Measurements from ENCODE around the gene FIGNL2. TPM values are rescaled to one million over a fixed set of nuclear protein-coding genes. Genes with fewer than 3 reads are reported as not detected.

The FIGNL2 gene
- total RNA-seq, 1 experiment from 2014 or later: not detected

DNA sequence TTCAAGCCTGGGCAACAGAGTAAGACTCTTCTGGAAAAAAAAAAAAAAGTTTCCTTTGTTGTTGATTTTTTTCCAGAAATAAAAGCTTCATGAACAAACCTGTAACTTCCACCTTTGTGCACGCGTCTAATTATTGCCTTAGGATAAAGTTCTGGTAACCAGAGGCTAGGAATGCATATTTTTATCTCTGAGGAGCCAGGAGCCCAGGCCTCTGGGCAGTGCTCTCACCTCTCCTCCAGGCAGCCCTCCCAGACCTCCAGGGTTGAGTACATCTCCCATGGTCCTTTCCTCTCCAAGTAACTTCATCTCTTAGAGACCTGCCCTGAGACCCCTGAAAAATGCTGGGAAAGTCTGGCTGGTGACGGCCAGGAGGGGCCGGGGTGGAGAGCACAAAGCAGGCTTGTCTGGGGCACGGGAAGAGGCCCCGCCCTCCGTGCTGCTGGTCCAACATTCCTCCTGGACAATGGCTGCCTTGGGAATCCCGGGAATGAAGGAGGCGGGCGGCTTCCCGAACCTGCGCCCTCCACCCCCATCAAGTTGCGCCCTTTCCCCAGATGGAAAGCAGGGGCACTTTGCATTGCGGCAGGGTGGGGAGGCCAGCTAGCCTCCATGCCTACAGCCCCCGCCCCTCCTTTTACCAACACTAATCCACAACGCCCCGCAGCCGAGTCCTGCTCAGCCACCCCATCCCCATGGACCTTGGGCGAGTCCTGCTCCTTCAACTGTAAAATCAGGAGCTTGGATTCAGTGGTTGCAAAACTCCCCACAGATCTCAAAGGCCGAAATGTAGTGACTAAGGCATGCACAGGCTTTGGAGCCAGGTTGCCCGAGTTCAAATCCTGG, 7.3 kb upstream of the FIGNL2 start:
- no peak for DNase-seq (ENCODE audit: low spot score)

DNA sequence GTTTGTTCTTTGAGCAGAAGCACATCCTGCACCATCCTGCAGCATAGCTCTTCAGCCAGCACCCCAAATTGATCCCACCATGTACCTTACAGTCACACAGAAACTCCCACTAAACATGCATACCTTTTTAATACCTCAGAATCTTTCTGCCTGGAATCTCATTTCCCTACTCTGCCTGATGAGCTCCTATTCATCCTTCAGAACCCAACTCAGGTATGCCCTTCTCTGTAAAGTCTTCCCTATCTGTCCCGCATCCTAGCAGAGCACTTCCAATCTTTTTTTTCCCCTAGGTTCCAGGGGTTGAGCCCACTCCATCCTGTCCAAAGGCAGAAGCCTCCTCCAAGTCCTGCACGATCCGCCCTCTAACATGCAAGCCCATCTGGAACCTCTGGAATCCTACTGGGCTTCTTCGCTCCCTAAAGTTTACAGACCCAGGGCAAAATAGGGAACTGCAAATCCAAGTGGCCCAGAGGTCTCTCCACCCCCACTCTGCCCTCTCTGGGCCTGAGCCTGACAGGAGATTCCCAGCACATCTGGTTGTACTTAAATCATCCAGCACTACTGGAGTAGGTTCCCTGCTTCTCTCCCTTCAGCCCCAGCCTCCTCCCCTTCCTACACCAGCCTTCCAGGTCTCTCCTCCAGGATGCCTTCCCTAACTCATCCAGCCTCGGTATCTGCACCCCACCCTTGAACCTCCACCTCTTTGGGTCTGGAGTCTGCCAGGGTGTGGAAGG, 4.1 kb upstream of the FIGNL2 start:
- DNase-seq (ENCODE audit: low spot score): no peak

DNA sequence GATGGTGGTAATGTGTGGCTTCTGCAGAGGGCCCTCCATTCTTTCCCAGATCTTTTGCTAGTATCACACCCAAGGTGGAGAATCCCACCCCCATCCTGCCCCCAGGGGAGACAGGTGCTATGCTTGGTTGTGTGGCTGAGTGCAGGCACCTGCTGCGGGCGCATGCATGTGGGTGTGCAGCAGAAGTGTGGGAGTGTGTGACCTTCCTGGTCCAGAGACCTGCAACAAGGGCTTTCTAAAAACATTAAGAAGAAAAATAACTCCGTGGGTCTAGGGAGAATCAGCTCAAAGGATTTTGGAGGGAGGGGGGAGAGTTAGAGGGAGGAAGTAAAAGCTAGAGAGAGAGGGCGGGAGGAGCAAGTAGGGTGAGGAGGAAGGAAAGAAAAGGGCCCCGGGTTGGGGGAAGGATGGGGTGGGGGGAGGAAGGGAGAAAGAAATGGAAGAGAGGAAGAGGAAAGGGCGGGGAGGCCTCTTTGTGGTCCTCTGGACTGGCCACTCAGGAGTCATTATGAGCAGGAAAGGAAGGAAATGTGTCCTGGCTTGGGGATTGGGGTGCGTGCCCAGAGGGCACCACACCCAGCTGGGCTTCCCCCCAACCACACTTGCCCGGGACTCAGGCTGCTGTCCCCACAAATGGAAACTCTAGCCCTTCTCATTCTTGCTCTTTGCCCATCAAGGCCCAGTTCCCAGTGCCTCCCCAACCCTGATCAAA, 3.1 kb upstream of the FIGNL2 start:
- no peak for DNase-seq (ENCODE audit: low spot score)

DNA sequence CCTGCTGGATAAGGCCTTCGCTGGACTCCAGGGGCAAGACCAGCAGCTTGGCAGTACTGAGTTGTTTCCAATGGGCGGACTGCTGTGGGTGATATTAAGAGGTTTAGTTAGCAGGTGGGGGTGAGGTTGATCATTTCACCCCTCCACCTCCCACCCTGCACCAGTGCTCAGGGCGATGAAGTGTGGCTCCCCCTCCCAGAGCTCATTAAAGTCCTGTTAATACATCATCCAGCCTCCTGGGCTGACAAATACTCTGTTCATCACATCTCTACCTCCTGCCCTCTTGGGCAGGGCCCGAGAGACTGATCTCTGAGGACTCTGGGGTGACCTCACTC, 2.4 kb upstream of the FIGNL2 start:
- no peak for DNase-seq (ENCODE audit: low spot score)

DNA sequence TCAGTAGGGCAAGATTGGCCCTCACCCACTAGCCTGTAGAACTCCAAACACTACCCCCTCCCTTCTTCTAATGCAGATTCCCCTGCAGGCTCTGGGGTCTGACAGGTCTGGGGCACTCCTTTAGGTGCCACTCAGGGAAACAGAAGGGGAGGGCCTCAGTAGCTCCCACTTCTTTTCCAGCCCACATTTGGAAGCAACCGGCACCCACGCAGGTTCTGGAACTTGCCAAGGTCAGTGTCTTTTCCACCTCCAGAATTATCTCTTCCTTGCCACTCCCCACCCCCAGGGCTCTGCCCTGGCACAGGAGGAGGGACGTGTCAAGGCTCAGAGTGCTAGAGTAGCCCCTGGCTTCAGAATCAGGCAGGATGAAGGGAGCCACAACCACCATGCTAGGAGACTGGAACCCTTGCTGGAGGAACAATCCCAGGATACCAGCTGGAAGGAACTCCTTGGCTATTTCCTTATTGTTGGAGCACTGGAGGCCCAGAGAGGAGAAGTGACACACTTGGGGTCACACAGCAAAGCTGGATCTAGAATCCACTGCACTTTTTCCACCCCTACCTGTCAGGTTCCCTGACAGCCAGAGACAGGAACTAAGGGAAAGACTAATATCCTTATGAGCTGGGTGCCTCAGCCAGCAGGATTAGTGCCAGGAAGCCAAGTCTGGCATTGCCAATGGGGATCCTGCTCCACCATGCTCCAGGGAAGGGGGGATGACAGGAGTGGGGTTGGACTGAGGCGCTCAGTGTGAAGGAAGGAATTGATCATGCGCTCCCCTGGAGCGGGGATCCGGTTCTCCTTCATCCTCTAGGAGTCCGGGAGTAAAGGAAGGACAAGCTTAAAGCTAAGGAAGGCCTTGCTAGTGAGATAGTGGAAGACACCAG, 1.8 kb upstream of the FIGNL2 start:
- DNase-seq (ENCODE audit: low spot score): no peak

DNA sequence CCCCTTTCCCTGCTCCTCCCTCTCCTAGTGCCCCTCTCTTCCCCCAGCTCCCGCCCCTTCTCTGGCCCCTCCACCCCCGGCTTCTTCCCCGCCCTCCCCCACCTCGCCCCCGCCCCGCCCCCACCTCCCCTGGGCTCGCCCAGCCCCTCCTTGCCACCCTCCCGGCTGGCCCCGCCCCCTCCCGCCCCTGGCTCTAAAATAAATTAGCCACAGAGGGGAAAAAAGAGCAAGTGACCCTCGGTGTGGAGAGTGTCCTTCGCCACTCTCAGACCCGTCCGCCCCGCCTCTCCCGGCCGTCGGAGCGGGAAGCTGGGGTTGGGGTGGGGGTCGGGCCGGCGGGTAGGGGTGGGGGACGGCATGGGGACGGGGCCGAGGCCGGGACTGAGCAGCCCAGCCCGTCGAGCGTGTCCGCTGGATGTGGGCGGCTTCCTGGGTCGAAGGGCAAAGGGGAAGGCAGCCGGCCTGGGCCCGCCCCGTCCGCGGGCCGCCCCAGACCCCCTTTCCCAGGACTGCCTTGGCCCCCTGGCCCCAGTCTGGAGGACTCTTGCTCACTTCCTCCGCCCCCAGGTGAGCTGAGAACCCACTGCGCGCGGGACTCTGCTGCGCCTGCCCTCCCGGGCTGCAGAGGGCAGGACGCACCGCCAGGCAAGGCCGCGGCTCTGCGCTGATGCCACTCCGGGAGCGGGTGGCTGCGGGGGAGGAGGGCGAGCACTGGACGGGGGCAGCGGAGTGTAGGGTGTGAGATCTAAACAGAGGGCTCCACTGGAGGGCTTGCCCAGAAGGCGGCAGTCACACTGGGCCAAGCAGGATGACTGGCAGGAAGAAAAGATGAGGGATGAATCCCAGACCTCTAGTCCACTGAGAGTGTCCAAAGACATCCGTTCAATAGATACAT, 570 bp upstream of the FIGNL2 start:
- DNase-seq (ENCODE audit: low spot score): no peak

DNA sequence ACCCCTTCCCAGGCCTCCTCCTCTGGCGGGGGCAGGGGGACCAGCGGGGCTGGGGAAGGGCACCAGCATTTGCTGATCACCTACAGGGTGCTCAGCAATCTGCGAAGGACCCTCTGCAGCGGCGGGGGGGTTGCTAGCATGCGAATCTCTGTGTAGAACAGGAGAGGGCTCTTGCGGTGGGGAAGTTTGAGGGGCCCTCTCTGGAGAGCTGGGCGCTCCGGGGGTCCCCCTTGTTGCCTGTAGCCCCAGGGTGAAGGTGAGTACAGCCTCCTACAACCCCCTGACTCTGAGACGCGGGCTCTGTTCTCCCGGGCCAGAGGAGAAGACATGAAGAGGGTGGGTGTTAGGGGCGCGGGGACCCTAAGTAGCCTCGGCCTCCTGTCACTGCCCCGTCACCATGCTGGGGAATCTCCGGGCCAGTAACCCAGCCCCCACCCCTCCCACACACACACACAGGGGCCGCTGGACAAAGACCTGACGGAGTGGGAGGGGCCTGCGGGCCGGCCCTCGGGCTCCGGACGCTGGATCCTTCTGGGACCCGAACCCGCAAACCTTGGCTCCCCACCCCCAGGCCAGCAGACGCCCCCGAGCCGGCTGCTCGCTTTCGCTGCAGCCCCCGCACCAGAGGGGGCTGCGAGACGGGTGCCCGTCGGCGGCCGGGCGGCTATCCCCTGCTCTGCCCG, 734 bp downstream of the FIGNL2 start:
- no peak for DNase-seq (ENCODE audit: low spot score)

DNA sequence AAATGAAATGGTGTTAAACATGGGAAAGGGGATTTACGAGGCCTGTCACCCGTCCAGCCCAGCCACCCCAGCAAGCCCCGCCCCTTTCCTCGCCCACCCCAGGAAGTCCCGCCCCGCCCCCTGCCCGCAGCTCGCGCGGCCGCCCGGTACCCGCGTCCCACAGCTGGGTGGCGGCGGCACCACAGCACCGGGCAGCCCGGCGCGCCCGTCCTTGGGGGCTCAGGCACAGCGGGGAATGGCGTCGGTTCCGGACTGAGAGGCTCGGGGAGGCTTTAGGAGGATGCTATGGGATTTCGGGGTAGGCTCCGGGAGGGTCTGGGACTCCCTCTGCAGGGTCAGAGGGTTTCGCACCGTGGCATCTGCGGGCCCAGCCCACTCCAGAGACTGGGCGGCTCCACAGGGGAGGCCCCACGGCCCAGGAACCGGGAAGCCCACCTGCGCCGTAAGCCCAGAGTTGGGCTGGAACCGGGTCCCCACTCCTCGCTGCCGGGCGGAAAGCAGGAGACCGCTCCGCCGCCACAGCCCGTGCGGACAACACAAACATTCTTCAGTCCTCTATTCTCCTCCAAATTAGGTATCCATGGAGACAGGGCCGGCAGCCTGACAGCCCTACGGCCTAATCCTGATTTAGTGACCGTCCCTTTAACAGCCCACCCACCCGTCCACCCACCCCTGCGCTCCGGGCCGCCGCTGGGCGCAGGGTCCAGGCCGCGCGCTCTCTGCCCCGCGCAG, 1.4 kb downstream of the FIGNL2 start:
- DNase-seq (ENCODE audit: low spot score): no peak

DNA sequence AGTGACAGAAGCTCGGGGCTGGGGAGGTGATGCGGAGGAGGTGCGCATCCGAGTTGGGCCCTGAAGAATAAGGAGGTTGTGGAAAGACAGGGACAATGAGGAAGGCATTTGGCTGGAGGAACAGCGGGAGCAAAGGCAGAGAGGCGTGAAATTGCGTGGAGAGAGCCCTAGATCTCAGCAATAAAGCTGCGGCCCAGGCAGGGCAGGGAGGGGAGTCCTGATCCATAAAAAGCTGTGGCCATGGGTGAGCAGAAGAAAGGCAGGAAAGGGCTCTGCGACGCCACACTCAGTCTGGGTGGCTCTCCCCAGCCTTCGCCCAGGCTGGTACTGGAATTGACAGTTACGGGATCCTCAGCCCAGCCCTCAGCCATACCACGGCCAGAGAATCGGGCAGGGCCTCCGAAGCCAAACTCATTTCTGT, 2.2 kb downstream of the FIGNL2 start:
- DNase-seq (ENCODE audit: low spot score): no peak

DNA sequence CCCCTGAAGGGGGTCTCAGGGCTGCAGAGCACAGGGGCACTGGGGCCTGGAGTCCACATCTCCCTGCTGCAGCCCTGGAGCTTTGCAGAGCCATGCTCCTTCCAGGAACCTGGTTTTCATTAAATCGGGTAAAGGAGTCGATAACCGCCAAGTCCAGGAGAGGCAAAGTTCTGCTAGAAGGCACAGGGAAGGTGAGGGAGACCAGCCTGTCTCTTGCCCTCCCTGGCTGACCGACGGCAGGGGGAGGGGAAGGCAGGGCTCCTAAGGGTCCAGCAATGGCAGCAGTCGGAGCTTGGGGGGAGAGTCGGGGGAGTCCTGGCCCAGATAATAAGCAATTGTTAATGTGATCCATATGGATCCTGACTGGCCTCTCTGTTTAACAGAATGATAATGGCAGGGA, 3.0 kb downstream of the FIGNL2 start:
- DNase-seq (ENCODE audit: low spot score): no peak

DNA sequence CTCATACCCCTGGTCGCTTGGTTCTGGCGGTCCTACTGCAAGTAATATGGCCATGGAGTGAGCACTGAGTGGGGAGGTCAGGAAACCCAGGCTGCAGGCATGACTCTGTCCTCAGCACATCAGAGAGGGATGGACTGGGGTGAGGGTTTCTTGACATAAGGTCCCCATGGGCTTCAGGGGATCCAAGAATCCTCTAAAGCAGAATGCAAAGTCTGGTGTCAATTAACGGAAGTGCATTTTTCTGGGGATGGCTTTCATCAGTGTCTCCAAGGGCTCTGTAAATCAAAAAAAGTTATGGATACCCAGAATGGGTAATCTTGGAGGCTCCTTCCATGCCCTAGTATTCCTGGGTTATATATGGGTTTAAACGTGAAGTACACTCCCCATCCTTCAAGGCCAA, 3.7 kb downstream of the FIGNL2 start:
- no peak for DNase-seq (ENCODE audit: low spot score)

DNA sequence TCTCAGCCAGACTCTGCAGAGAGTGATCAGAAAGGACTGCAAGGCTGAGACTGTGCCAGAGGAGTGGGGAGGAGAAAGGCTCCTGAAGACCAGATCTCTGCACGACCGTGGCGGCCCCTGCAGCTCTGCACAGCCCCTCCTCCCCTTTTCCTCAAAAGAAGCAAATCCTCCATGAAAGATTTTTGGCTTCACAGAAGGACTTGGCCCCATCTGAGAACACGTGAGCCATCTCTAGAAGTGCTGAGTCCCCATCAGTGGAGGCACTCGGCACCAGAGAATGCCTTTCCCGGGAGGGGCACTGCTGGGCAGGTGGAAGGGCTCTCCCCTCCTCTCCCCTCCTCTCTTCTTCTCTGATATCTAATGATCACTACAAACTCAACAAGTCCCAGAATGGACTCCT, 6.8 kb downstream of the FIGNL2 start:
- no peak for DNase-seq (ENCODE audit: low spot score)

DNA sequence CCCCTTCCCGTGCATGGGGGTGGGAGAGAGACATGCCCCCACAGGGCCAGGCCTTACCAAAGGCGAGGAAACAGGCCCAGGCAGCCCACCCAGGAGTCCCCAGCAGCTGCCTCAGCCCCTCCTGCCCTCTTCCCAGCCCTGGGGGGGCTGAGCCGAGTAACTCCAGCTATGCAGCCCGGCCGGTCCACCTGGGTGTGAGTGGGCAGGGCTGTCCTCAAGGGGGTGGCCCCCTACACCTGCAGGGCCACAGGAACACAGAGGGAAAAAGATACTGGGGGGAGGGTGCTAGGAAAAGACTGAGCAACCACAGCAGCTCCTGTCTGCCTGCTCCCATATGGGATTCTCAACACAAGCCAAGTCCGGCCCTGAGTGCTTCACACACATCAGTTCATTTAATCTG, 7.6 kb downstream of the FIGNL2 start:
- DNase-seq (ENCODE audit: low spot score): no peak

DNA sequence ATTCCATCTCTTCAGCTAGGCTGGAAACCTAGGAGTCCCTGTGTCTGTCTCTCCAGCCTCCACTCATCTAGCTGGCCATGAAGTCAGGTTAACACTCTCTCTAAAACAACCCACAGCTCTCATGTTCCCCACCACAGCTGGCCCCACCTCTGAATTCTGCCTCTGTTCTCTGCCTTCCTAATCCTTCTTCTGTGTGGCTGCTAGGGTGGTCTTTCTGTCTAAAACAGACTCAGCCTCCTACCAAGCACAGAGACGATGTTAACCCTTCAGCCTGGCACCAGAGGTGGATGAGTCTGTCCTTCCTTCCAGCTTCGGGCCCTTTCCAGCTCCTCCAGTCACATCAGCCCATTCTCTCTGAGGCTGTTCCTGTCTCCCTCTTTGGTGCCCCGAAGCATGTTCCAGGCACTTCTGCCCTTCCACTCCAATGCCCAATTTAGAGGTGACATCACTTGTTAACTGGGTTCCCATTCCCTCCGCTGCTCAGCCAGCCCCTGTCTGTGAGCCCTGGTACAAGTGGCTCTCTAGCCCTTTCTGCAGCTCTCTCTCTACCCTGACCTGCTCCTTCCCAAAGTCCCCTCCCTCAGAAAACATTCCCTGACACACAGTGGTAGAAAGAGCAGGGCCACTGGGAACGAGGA, 9.1 kb downstream of the FIGNL2 start:
- DNase-seq (ENCODE audit: low spot score): no peak

DNA sequence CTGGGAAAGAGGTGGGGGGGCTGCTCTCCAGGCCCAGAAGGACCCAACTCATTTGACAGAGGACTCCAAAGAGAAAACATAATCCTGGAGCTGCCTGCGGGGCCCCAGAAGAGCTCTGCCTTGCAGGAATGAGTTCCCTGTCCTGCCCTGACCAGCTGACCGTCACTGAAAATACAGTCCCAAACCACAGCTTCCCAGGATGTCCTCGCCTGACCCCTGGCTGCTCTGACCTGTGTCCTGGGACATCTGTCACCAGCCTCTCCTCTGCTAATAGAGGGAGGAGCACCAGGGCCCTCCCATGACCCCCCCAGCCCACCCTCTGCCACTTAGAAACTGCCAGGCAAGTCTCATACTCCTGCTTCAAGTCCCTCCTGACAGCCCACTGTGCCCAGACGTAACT, 9.8 kb downstream of the FIGNL2 start:
- DNase-seq (ENCODE audit: low spot score): no peak

DNA sequence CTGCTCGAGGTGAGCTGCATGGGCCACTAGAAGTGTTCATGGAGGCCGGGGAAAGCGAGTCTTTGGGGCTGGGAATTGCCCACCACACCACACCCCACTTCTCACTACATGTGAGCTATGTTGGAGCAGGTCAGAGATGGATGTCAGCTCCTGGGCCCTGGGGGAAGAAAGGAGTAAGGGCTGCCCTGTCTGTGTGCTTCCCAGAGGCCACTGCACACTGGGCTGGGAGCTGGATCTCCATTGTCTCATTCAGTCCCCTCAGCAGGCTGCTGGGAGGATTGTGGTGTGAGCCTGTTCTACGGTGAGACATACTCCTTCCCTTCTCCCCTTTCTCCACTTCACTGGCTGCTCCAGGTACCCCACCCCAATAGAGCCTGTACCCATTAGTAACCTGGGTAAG, 10.5 kb downstream of the FIGNL2 start:
- no peak for DNase-seq (ENCODE audit: low spot score)

DNA sequence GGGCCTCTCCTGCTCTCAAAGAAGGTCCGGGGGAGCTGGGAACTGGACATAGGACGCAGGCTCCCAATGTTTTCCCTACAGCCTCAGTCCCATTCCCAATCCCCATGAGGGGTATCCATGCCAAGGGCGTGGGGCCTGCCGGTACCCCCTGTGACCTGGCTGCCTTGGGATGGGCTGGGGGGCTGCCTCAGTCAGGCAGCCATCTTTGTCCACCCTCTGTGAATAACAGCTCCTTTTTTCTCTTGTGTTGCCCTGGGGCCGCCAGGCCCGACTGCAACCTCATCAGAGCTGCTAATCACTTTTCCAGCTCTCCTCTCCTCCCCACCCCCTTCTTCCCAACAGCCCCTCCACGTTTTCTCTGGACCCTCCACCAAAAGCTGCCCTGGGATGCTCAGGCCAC, 11.2 kb downstream of the FIGNL2 start:
- no peak for DNase-seq (ENCODE audit: low spot score)

DNA sequence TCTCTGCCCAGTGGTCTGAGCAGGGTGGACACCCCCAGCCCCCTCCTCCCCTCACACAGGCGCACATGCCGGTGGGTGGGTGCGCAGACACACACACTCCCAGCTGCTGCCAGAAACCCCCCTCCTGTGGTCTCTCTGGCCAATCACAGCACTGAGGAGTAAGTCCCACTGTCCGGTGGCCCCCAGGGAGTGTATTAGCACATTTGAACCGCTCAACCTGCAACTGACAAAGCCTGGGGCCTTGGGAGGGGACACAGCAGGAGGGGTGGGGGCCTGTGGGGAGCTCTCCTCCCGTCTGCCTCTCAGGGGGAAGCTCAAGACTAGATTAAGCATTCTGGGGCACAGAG, 11.7 kb downstream of the FIGNL2 start:
- no peak for DNase-seq (ENCODE audit: low spot score)
